Ishikawa (cell line): ENCODE results near the gene PRRT2.

Experiments
- CREB1 ChIP-seq: IDR thresholded peaks from 2 replicates; pipeline ENCODE4 v1.6.1; 2012; ENCODE audit warnings: low read depth
- MAX ChIP-seq: IDR thresholded peaks from 2 replicates; pipeline ENCODE4 v1.6.1; 2012
- REST ChIP-seq: IDR thresholded peaks from 2 replicates; pipeline ENCODE4 v1.6.1; 2012; ENCODE audit warnings: low read depth, mild to moderate bottlenecking
- TAF1 ChIP-seq: IDR thresholded peaks from 2 replicates; pipeline ENCODE4 v1.6.1; 2012; ENCODE audit warnings: low read depth, mild to moderate bottlenecking
- TCF12 ChIP-seq: IDR thresholded peaks from 2 replicates; pipeline ENCODE4 v1.6.1; 2012; ENCODE audit warnings: low read depth
- USF1 ChIP-seq: IDR thresholded peaks from 2 replicates; pipeline ENCODE4 v1.6.1; 2012
- YY1 ChIP-seq: IDR thresholded peaks from 2 replicates; pipeline ENCODE4 v1.6.1; 2012; ENCODE audit warnings: low read depth

Gene PRRT2

GRCh38 chr16:29863669-29863984 is 51.6 kb downstream of the PRRT2 start:
- TF ChIP-seq TAF1 (no peak), TCF12 (peak; percentile 1; the same call in 1 of the 2 replicates)

- TF ChIP-seq YY1, result no peak
- no peak for TF ChIP-seq CREB1
- no peak for TF ChIP-seq REST
- no peak for TF ChIP-seq USF1
- TF ChIP-seq MAX, result no peak
Observed at GRCh38 chr16:29864205-29864604, 52.2 kb downstream of the PRRT2 start.
